Mesenchymal stem cell (in vitro differentiated cells and primary cell): ENCODE results near the gene ATP1A4.

Experiments
- DNase-seq: peaks from one replicate; pipeline ENCODE4 v3.0.0-alpha.2; 2013
- H2AFZ ChIP-seq: one replicate; pipeline ENCODE4 v1.6.1; 2013; ENCODE audit warnings: low read depth, mild to moderate bottlenecking, control low read depth, inconsistent platforms, low read length, moderate library complexity
- H2AK5ac ChIP-seq: 2 replicates; pipeline ENCODE4 v1.6.1; 2013; ENCODE audit warnings: low read length, moderate library complexity, mild to moderate bottlenecking, inconsistent platforms; ENCODE audit not compliant: severe bottlenecking
- H2BK120ac ChIP-seq: one replicate; pipeline ENCODE4 v1.6.1; 2013; ENCODE audit warnings: low read depth, mild to moderate bottlenecking, inconsistent platforms, low read length, moderate library complexity
- H2BK12ac ChIP-seq, 2 experiments: one replicate each; pipeline ENCODE4 v1.6.1; 2013; ENCODE audit warnings: inconsistent platforms in 2 of 2, low read length in 2 of 2, mild to moderate bottlenecking in 2 of 2, moderate library complexity in 2 of 2, control low read depth in 1 of 2
- H2BK15ac ChIP-seq: one replicate; pipeline ENCODE4 v1.6.1; 2013; ENCODE audit warnings: mild to moderate bottlenecking, low read depth, inconsistent platforms; ENCODE audit not compliant: poor library complexity, severe bottlenecking
- H2BK5ac ChIP-seq: 2 replicates; pipeline ENCODE4 v1.6.1; 2013; ENCODE audit warnings: low read depth, mild to moderate bottlenecking, low read length, control low read depth, inconsistent platforms; ENCODE audit not compliant: poor library complexity, severe bottlenecking
- H3K14ac ChIP-seq, 2 experiments: one replicate each; pipeline ENCODE4 v1.6.1; 2013; ENCODE audit warnings: inconsistent platforms in 2 of 2, low read length in 2 of 2, control low read depth in 1 of 2, mild to moderate bottlenecking in 1 of 2, moderate library complexity in 1 of 2
- H3K18ac ChIP-seq, 2 experiments: one replicate each; pipeline ENCODE4 v1.6.1; 2013; ENCODE audit warnings: inconsistent platforms in 2 of 2, low read length in 2 of 2, control low read depth in 1 of 2, low read depth in 1 of 2, mild to moderate bottlenecking in 1 of 2
- H3K23ac ChIP-seq, 2 experiments: one replicate each; pipeline ENCODE4 v1.6.1; 2013; ENCODE audit warnings: inconsistent platforms in 2 of 2, low read length in 2 of 2, mild to moderate bottlenecking in 2 of 2, moderate library complexity in 2 of 2, control low read depth in 1 of 2
- H3K27ac ChIP-seq: 2 replicates; pipeline ENCODE4 v1.5.1; 2013; ENCODE audit warnings: mild to moderate bottlenecking, moderate library complexity, low read length, control low read depth, inconsistent platforms; ENCODE audit not compliant: poor library complexity, severe bottlenecking
- H3K27me3 ChIP-seq, 2 experiments: 2 replicates each; pipeline versions ENCODE4 v1.6.1 to v1.7.0; 2013; ENCODE audit warnings: low read length in 2 of 2, mild to moderate bottlenecking in 2 of 2, moderate library complexity in 2 of 2, control low read depth in 1 of 2, inconsistent platforms in 1 of 2; ENCODE audit not compliant: control insufficient read depth in 1 of 2, insufficient read depth in 1 of 2
- H3K36me3 ChIP-seq, 2 experiments: 2 replicates each; pipeline versions ENCODE4 v1.6.1 to v1.7.0; 2013; ENCODE audit warnings: low read length in 2 of 2, control low read depth in 1 of 2, inconsistent platforms in 1 of 2, low read depth in 1 of 2, mild to moderate bottlenecking in 1 of 2; ENCODE audit not compliant: insufficient read depth in 2 of 2, control insufficient read depth in 1 of 2
- H3K4ac ChIP-seq, 2 experiments: one replicate each; pipeline ENCODE4 v1.6.1; 2013; ENCODE audit warnings: inconsistent platforms in 2 of 2, low read length in 2 of 2, mild to moderate bottlenecking in 2 of 2, moderate library complexity in 2 of 2, control low read depth in 1 of 2, low read depth in 1 of 2
- H3K4me1 ChIP-seq: 2 replicates; pipeline ENCODE4 v1.6.1; 2013; ENCODE audit warnings: low read depth, low read length, control low read depth; ENCODE audit not compliant: control insufficient read depth, insufficient read depth
- H3K4me2 ChIP-seq: 2 replicates; pipeline ENCODE4 v1.6.1; 2013; ENCODE audit warnings: low read length, mild to moderate bottlenecking, inconsistent platforms; ENCODE audit not compliant: poor library complexity, severe bottlenecking
- H3K4me3 ChIP-seq, 2 experiments: 2 replicates each; pipeline versions ENCODE4 v1.5.1 to v1.7.0; 2013; ENCODE audit warnings: low read length in 2 of 2, mild to moderate bottlenecking in 2 of 2, control low read depth in 1 of 2, low read depth in 1 of 2; ENCODE audit not compliant: insufficient read depth in 1 of 2
- H3K79me1 ChIP-seq: replicated peaks from 2 replicates; pipeline ENCODE4 v1.6.1; 2013; ENCODE audit warnings: mild to moderate bottlenecking, control low read depth, low read length, inconsistent platforms; ENCODE audit not compliant: poor library complexity, severe bottlenecking
- H3K9ac ChIP-seq: 2 replicates; pipeline ENCODE4 v1.7.0; 2013; ENCODE audit warnings: mild to moderate bottlenecking, low read length, moderate library complexity
- H3K9me3 ChIP-seq: 2 replicates; pipeline ENCODE4 v1.7.0; 2013; ENCODE audit warnings: mild to moderate bottlenecking, low read length; ENCODE audit not compliant: control insufficient read depth
- H4K8ac ChIP-seq: one replicate; pipeline ENCODE4 v1.6.1; 2013; ENCODE audit warnings: inconsistent platforms, mild to moderate bottlenecking, low read length, moderate library complexity
- H4K91ac ChIP-seq: one replicate; pipeline ENCODE4 v1.6.1; 2013; ENCODE audit warnings: mild to moderate bottlenecking, low read length, inconsistent platforms
- WGBS: methylation state at CpG from one replicate; pipeline ENCODE4 v1.1.7; 2013; ENCODE audit warnings: mixed read lengths; 5-methylcytosine and 5-hydroxymethylcytosine counted together

ATP1A4 gene

GRCh38 chr1:160129558-160129957, 21.8 kb upstream of the ATP1A4 start:
- no peak overlapping the region for H3K27ac ChIP-seq
- no peak overlapping the region for H3K14ac ChIP-seq
- no peak overlapping the region for H2AFZ ChIP-seq
- peaks cover 27 to 38% of the 10 kb centered on the region in 2 experiments for H3K27me3 ChIP-seq
- no peak overlapping the region for H2BK5ac ChIP-seq
- H3K4me2 ChIP-seq: no peak overlapping the region
- no peak overlapping the region for H4K8ac ChIP-seq
- H2BK12ac ChIP-seq: no peak overlapping the region
- H3K9ac ChIP-seq: no peak overlapping the region
- no peak overlapping the region for H2AK5ac ChIP-seq
- no peak overlapping the region for H2BK120ac ChIP-seq
- DNase-seq: no peak
- no peaks in the 10 kb centered on the region for H3K79me1 ChIP-seq
- no peak overlapping the region for H3K4me3 ChIP-seq
- H3K36me3 ChIP-seq: no peaks in the 10 kb centered on the region
- no peaks in the 10 kb centered on the region for H3K9me3 ChIP-seq
- H3K18ac ChIP-seq: no peak overlapping the region
- no peak overlapping the region for H2BK15ac ChIP-seq
- no peak overlapping the region for H3K4ac ChIP-seq
- H3K4me1 ChIP-seq: peaks cover 18% of the 10 kb centered on the region
- 98% methylated on average over 2 of the region's 3 CpGs for WGBS
- H3K23ac ChIP-seq: no peak overlapping the region
- no peak overlapping the region for H4K91ac ChIP-seq

- H3K4me3 ChIP-seq: no peak overlapping the region
- H2BK120ac ChIP-seq: no peak overlapping the region
- H2BK12ac ChIP-seq: no peak overlapping the region
- no peak overlapping the region for H2BK15ac ChIP-seq
- no peak overlapping the region for H3K9ac ChIP-seq
- no peak overlapping the region for H3K14ac ChIP-seq
- no peak overlapping the region for H3K18ac ChIP-seq
- H3K4me2 ChIP-seq: no peak overlapping the region
- no peak overlapping the region for H2AK5ac ChIP-seq
- H4K8ac ChIP-seq: no peak overlapping the region
- H3K79me1 ChIP-seq: no peaks in the 10 kb centered on the region
- no peaks in the 10 kb centered on the region for H3K9me3 ChIP-seq
- peaks cover 17% of the 10 kb centered on the region for H3K4me1 ChIP-seq
- no peaks in the 10 kb centered on the region for H3K36me3 ChIP-seq
- peaks cover 31 to 42% of the 10 kb centered on the region in 2 experiments for H3K27me3 ChIP-seq
- H3K4ac ChIP-seq: no peak overlapping the region
- H3K23ac ChIP-seq: no peak overlapping the region
- no peak overlapping the region for H2AFZ ChIP-seq
- no peak overlapping the region for H3K27ac ChIP-seq
- WGBS: 91% methylated on average over 11 of the region's 11 CpGs
- H2BK5ac ChIP-seq: no peak overlapping the region
- no peak overlapping the region for H4K91ac ChIP-seq
- DNase-seq: no peak
Measured at GRCh38 chr1:160129966-160130365, 21.4 kb upstream of the ATP1A4 start.

- Histone ChIP-seq H3K4me3 (no peak overlapping the region), H2BK120ac (no peak overlapping the region), H3K23ac (no peak overlapping the region), H2BK15ac (peak overlapping the region; percentile 50), H2BK12ac (no peak overlapping the region), H3K27me3 (peaks cover 31 to 47% of the 10 kb centered on the region in 2 experiments), H4K91ac (no peak overlapping the region), H3K36me3 (no peaks in the 10 kb centered on the region), H4K8ac (no peak overlapping the region), H3K4me1 (peaks cover 12% of the 10 kb centered on the region), H2AK5ac (no peak overlapping the region), H3K9ac (no peak overlapping the region), H3K18ac (no peak overlapping the region), H3K14ac (no peak overlapping the region), H3K27ac (no peak overlapping the region), H3K4ac (no peak overlapping the region), H3K9me3 (no peaks in the 10 kb centered on the region), H3K4me2 (no peak overlapping the region), H3K79me1 (no peaks in the 10 kb centered on the region), H2AFZ (no peak overlapping the region), H2BK5ac (no peak overlapping the region)
- 87% methylated on average over 5 of the region's 5 CpGs for WGBS
- DNase-seq: no peak
Measured at GRCh38 chr1:160130486-160130885, 20.9 kb upstream of the ATP1A4 start.

GRCh38 chr1:160130939-160131338, 20.5 kb upstream of the ATP1A4 start:
- 94% methylated on average over 1 of the region's 1 CpG for whole genome bisulfite sequencing

More at GRCh38 chr1:160130939-160131338, 20.5 kb upstream of the ATP1A4 start:
- Histone ChIP-seq H3K79me1 (no peaks in the 10 kb centered on the region), H3K4ac (no peak overlapping the region), H2BK15ac (no peak overlapping the region), H3K4me3 (no peak overlapping the region), H3K9ac (no peak overlapping the region), H3K27ac (no peak overlapping the region), H3K9me3 (no peaks in the 10 kb centered on the region), H2AFZ (no peak overlapping the region), H4K8ac (no peak overlapping the region), H3K23ac (no peak overlapping the region), H3K14ac (no peak overlapping the region), H3K4me2 (no peak overlapping the region), H2AK5ac (no peak overlapping the region), H3K18ac (no peak overlapping the region), H2BK120ac (no peak overlapping the region), H2BK12ac (no peak overlapping the region), H3K4me1 (peaks cover 9% of the 10 kb centered on the region), H4K91ac (no peak overlapping the region), H3K36me3 (no peaks in the 10 kb centered on the region), H3K27me3 (peaks cover 31 to 52% of the 10 kb centered on the region in 2 experiments), H2BK5ac (no peak overlapping the region)
- no peak for DNase-seq
